ENCODE measurements around the gene SLCO4A1. TPM values are rescaled to one million over a fixed set of nuclear protein-coding genes. Genes with fewer than 3 reads are reported as not detected.

SLCO4A1 gene
- total RNA-seq, 1 donor from 2014 or later: 0.11 TPM

GRCh38 chr20:62710886-62711702, 68.8 kb downstream of the SLCO4A1 start:
- DNase-seq (ENCODE audit: low read depth): no peak

- no peak for DNase-seq (ENCODE audit: low read depth)
These were observed 69.4 kb downstream of the SLCO4A1 start for GRCh38 chr20:62711703-62712101.

- no peak for DNase-seq (ENCODE audit: low read depth)
These were observed 70.3 kb downstream of the SLCO4A1 start for GRCh38 chr20:62712606-62713005.

GRCh38 chr20:62714006-62714405, 71.7 kb downstream of the SLCO4A1 start:
- no peak for DNase-seq (ENCODE audit: low read depth)

GRCh38 chr20:62714799-62715198, 72.5 kb downstream of the SLCO4A1 start:
- no peak for DNase-seq (ENCODE audit: low read depth)

GRCh38 chr20:62715201-62715600, 72.9 kb downstream of the SLCO4A1 start:
- no peak for DNase-seq (ENCODE audit: low read depth)

GRCh38 chr20:62716198-62716940, 74.1 kb downstream of the SLCO4A1 start:
- no peak for DNase-seq (ENCODE audit: low read depth)

- no peak for DNase-seq (ENCODE audit: low read depth)
These were observed 74.6 kb downstream of the SLCO4A1 start for GRCh38 chr20:62716941-62717310.

GRCh38 chr20:62717933-62718332, 75.6 kb downstream of the SLCO4A1 start:
- DNase-seq (ENCODE audit: low read depth): no peak

GRCh38 chr20:62718546-62718945, 76.2 kb downstream of the SLCO4A1 start:
- no peak for DNase-seq (ENCODE audit: low read depth)

GRCh38 chr20:62719250-62719935, 77.1 kb downstream of the SLCO4A1 start:
- no peak for DNase-seq (ENCODE audit: low read depth)

Other genes with a start within 250 kb of the SLCO4A1 start
- gene CABLES2, start 235.2 kb upstream of the SLCO4A1 start, total RNA-seq: 3.8 and 4.4 TPM in 2 replicates
- 0.05 and 0.10 TPM in 2 replicates for gene RBBP8NL, start 215.0 kb upstream of the SLCO4A1 start, total RNA-seq
- gene GATA5, start 166.5 kb upstream of the SLCO4A1 start, total RNA-seq: not detected in 2 replicates
- gene NTSR1, start 66.3 kb downstream of the SLCO4A1 start, total RNA-seq: not detected in 2 replicates
- 13.5 and 14.0 TPM in 2 replicates for gene MRGBP, start 154.0 kb downstream of the SLCO4A1 start, total RNA-seq
- 29.1 and 35.7 TPM in 2 replicates for gene OGFR, start 162.3 kb downstream of the SLCO4A1 start, total RNA-seq
- 0.05 TPM in 1 of 2 replicates, not detected in the other for gene COL9A3, start 174.5 kb downstream of the SLCO4A1 start, total RNA-seq
- 9.3 and 12.5 TPM in 2 replicates for gene TCFL5, start 219.3 kb downstream of the SLCO4A1 start, total RNA-seq

Measured in myocyte (in vitro differentiated cells).